Sigmoid colon (tissue), 7 donors: ENCODE data around the gene RFT1. TPM values are rescaled to one million over a fixed set of nuclear protein-coding genes. Genes with fewer than 3 reads are reported as not detected.
A peak's percentile ranks its signal among the peaks of the same experiment; 100 is the strongest.

Experiments
- DNase-seq: peaks from one replicate; pipeline ENCODE4 v3.0.0-alpha.2; 2019
- H3K27ac ChIP-seq, 4 donors: fragments of 200-600 bp; sonication (generic); one replicate each; pipeline ENCODE4 v1.5.1; 2016 to 2019; ENCODE audit warnings: mild to moderate bottlenecking in 1 of 4
- H3K27me3 ChIP-seq, 3 donors: fragments of 200-600 bp; sonication (generic); one replicate each; pipeline ENCODE4 v1.5.1; 2019; ENCODE audit warnings: mild to moderate bottlenecking in 1 of 3
- H3K36me3 ChIP-seq, 4 donors: fragments of 200-600 bp; sonication (generic); one replicate each; pipeline ENCODE4 v1.5.1; 2016 to 2019
- H3K4me1 ChIP-seq, 4 donors: fragments of 200-600 bp; sonication (generic); one replicate each; pipeline ENCODE4 v1.5.1; 2017 to 2019
- H3K4me3 ChIP-seq, 4 donors: fragments of 200-600 bp; sonication (generic); one replicate each; pipeline ENCODE4 v1.5.1; 2017 to 2019; ENCODE audit warnings: mild to moderate bottlenecking in 2 of 4, moderate library complexity in 1 of 4
- H3K9me3 ChIP-seq, 4 donors: fragments of 200-600 bp in 3 of 4; sonication (generic) in 3 of 4; one replicate each; pipeline versions ENCODE4 v1.5.1 to v1.6.1; 2013 to 2019
- CTCF ChIP-seq, 4 experiments: fragments of 450-650 bp in 3 of 4; fragments of 200-600 bp in 1 of 4; IDR thresholded peaks; one replicate each; pipeline ENCODE4 v1.5.1; 2016 to 2019; ENCODE audit warnings: antibody characterized with exemption in 4 of 4, mild to moderate bottlenecking in 3 of 4, moderate library complexity in 2 of 4
- EP300 ChIP-seq, 4 donors: sonication (generic); formaldehyde crosslinking; IDR thresholded peaks; one replicate each; pipeline ENCODE4 v1.6.1; 2017; ENCODE audit warnings: antibody characterized with exemption in 4 of 4
- POLR2A ChIP-seq, 2 donors: fragments of 450-650 bp; IDR thresholded peaks; one replicate each; pipeline ENCODE4 v1.6.1; 2016; ENCODE audit warnings: antibody characterized with exemption in 2 of 2, mild to moderate bottlenecking in 2 of 2, moderate library complexity in 2 of 2
- POLR2AphosphoS5 ChIP-seq, 4 donors: sonication (generic); formaldehyde crosslinking; IDR thresholded peaks; one replicate each; pipeline ENCODE4 v1.6.1; 2017; ENCODE audit warnings: antibody characterized with exemption in 4 of 4
- WGBS, 2 donors: extraction: QIAGEN DNeasy Blood & Tissue Kit; methylation state at CpG; one replicate each; pipeline ENCODE4 v1.1.7; 2013; 5-methylcytosine and 5-hydroxymethylcytosine counted together
- intact Hi-C: fragments of 100-400 bp; cut with DNase I; formaldehyde crosslinking; loops from one replicate; pipeline ENCODE4 v1.15.1; 2023
- polyA plus RNA-seq, 3 donors: library from polyadenylated mRNA; stranded (reverse); fragments of 200-250 nt; gene quantifications; one replicate each; pipeline ENCODE4 v1.2.3, GENCODE V29; 2013
- total RNA-seq, 4 donors: library from RNA; depleted of rRNA; stranded (reverse); fragments of >200 nt; gene quantifications; one replicate each; pipeline ENCODE4 v1.1.0, GENCODE V29; 2016
- donor health status: healthy with polysubstance abuse.
- donor health status: Bipolar disorder and iron deficiency.
- donor health status: healthy.

Gene RFT1
- total and polyA plus RNA-seq, 7 donors, result 3.0 to 13.2 (median 6.3) TPM

- no peak overlapping the region for H3K27ac ChIP-seq
- H3K4me3 ChIP-seq, result no peak overlapping the region
- no peak for DNase-seq
- H3K36me3 ChIP-seq, result peaks cover 0 to 61% (median 20%) of the 10 kb centered on the region in 4 donors
- no peak for TF ChIP-seq EP300 (IDR thresholded peaks at IDR 0.05)
- TF ChIP-seq POLR2A (IDR thresholded peaks at IDR 0.05), result no peak
- TF ChIP-seq CTCF (IDR thresholded peaks at IDR 0.05), result no peak
- WGBS, 2 donors, result 92 to 93% methylated on average over 5 of the region's 5 CpGs
- no peaks in the 10 kb centered on the region for H3K9me3 ChIP-seq
- H3K27me3 ChIP-seq, result no peaks in the 10 kb centered on the region
- intact Hi-C loops, result no loop called here
- no peaks in the 10 kb centered on the region for H3K4me1 ChIP-seq
Measured at GRCh38 chr3:53091011-53091410, 39.2 kb downstream of the RFT1 start.

GRCh38 chr3:53089511-53089910, 40.7 kb downstream of the RFT1 start:
- DNase-seq, result no peak
- intact Hi-C loops, result no loop called here
- Histone ChIP-seq H3K27me3 (no peaks in the 10 kb centered on the region), H3K36me3 (peaks cover 0 to 49% (median 16%) of the 10 kb centered on the region in 4 donors), H3K27ac (no peak overlapping the region), H3K4me3 (no peak overlapping the region), H3K9me3 (no peaks in the 10 kb centered on the region), H3K4me1 (peaks cover 0 to 1% (median 0%) of the 10 kb centered on the region in 4 donors)
- 92 to 95% methylated on average over 6 of the region's 6 CpGs for WGBS, 2 donors
- TF ChIP-seq POLR2A (IDR thresholded peaks at IDR 0.05) (no peak), POLR2AphosphoS5 (IDR thresholded peaks at IDR 0.05) (no peak), EP300 (IDR thresholded peaks at IDR 0.05) (no peak), CTCF (IDR thresholded peaks at IDR 0.05) (no peak)

GRCh38 chr3:53085476-53085875, 44.8 kb downstream of the RFT1 start:
- TF ChIP-seq POLR2AphosphoS5 (IDR thresholded peaks at IDR 0.05) (no peak), EP300 (IDR thresholded peaks at IDR 0.05) (no peak), POLR2A (IDR thresholded peaks at IDR 0.05) (no peak), CTCF (IDR thresholded peaks at IDR 0.05) (no peak)
- Histone ChIP-seq H3K27me3 (no peaks in the 10 kb centered on the region), H3K9me3 (no peaks in the 10 kb centered on the region), H3K27ac (no peak overlapping the region), H3K4me3 (no peak overlapping the region), H3K36me3 (peaks cover 0 to 12% (median 2%) of the 10 kb centered on the region in 4 donors), H3K4me1 (peaks cover 0 to 15% (median 11%) of the 10 kb centered on the region in 4 donors)
- 83 to 87% methylated on average over 10 of the region's 10 CpGs for WGBS, 2 donors
- intact Hi-C loops, result no loop called here
- DNase-seq, result no peak

- 69 to 76% methylated on average over 12 of the region's 12 CpGs for WGBS, 2 donors
- no peak for DNase-seq
- H3K27me3 ChIP-seq, result no peaks in the 10 kb centered on the region
- peaks cover 0 to 1% (median 0%) of the 10 kb centered on the region in 4 donors for H3K36me3 ChIP-seq
- no peak overlapping the region for H3K4me3 ChIP-seq
- peak overlapping the region in 2 of 4 donors; percentile 20 to 49 for H3K27ac ChIP-seq
- H3K9me3 ChIP-seq, result no peaks in the 10 kb centered on the region
- peaks cover 0 to 15% (median 11%) of the 10 kb centered on the region in 4 donors for H3K4me1 ChIP-seq
- no peak for TF ChIP-seq POLR2AphosphoS5 (IDR thresholded peaks at IDR 0.05)
- no peak for TF ChIP-seq CTCF (IDR thresholded peaks at IDR 0.05)
- TF ChIP-seq POLR2A (IDR thresholded peaks at IDR 0.05), result no peak
- no peak for TF ChIP-seq EP300 (IDR thresholded peaks at IDR 0.05)
- intact Hi-C loops, result no loop called here
Measured at GRCh38 chr3:53084310-53085001, 45.8 kb downstream of the RFT1 start.

DNA sequence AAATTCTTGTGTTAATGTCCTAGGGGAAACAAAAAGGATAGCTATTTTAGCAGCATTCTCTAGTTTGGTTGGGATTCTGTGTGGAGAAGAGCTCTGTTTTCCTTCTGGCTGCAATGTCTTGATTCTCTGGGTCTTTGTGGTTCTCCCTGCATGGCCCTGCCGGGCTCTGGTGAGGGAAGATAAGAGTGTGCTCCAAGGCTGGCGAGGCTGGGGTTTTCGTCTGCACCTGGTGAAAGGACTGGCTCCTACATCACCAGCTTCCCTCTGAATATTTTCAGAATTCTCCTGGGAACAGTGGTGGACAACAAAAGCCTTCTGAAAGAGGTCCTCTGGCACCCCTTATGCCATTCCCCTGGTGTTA, 46.3 kb downstream of the RFT1 start:
- no peak for DNase-seq

More for the DNA sequence above, 46.3 kb downstream of the RFT1 start:
- Histone ChIP-seq H3K4me3 (no peak overlapping the region), H3K9me3 (no peaks in the 10 kb centered on the region), H3K27ac (peak overlapping the region in 2 of 4 donors; percentile 20 to 49), H3K27me3 (no peaks in the 10 kb centered on the region), H3K4me1 (peaks cover 0 to 15% (median 11%) of the 10 kb centered on the region in 4 donors), H3K36me3 (no peaks in the 10 kb centered on the region)
- no peak for TF ChIP-seq EP300 (IDR thresholded peaks at IDR 0.05)
- TF ChIP-seq POLR2A (IDR thresholded peaks at IDR 0.05), result no peak
- TF ChIP-seq POLR2AphosphoS5 (IDR thresholded peaks at IDR 0.05), result no peak
- TF ChIP-seq CTCF (IDR thresholded peaks at IDR 0.05), result no peak
- WGBS, 2 donors, result 81 to 88% methylated on average over 3 of the region's 3 CpGs
- intact Hi-C loops, result no loop called here
